BLaER1 (cell line): Measurements from ENCODE around the gene KRT84.

Experiments used
- H3K27ac ChIP-seq: shearing (Covaris generic); formaldehyde crosslinking; 2 replicates; pipeline ENCODE4 v1.8.1; 2022
- H3K27me3 ChIP-seq: shearing (Covaris generic); formaldehyde crosslinking; 2 replicates; pipeline ENCODE4 v1.8.1; 2022
- H3K36me3 ChIP-seq: shearing (Covaris generic); formaldehyde crosslinking; 2 replicates; pipeline ENCODE4 v1.8.1; 2022
- H3K4me1 ChIP-seq: shearing (Covaris generic); formaldehyde crosslinking; 2 replicates; pipeline ENCODE4 v1.8.1; 2022
- H3K4me2 ChIP-seq: shearing (Covaris generic); formaldehyde crosslinking; 2 replicates; pipeline ENCODE4 v1.8.1; 2022
- H3K4me3 ChIP-seq: shearing (Covaris generic); formaldehyde crosslinking; 2 replicates; pipeline ENCODE4 v1.8.1; 2022
- H3K9ac ChIP-seq: shearing (Covaris generic); formaldehyde crosslinking; 2 replicates; pipeline ENCODE4 v1.8.1; 2022
- H3K9me3 ChIP-seq: shearing (Covaris generic); formaldehyde crosslinking; 2 replicates; pipeline ENCODE4 v1.8.1; 2022
- H4K20me1 ChIP-seq: shearing (Covaris generic); formaldehyde crosslinking; 2 replicates; pipeline ENCODE4 v1.8.1; 2022
- Cebpa-rat ChIP-seq: shearing (Covaris generic); IDR thresholded peaks from 2 replicates; pipeline ENCODE4 v1.8.1; 2022

Gene KRT84

DNA sequence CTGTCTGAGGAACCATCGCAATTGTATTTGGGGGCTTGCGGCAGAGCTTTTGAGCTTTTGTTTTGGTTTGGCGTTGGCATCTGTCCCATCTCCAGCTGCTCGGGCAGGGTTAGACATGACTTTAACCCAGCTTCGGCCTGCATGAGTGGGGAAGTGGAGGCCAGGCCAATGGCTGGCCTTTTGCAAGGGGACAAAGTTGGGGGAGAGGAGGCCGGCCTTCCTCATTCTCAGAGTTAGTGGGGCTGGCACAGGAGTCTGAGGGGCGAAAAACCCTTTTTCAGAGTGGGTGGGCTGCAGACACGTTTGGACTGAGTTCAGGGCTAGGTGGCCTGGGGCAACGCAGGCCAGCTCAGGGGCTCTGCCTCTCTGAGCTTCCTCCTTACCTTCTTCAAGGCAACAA is 15.5 kb upstream of the KRT84 start:
- Histone ChIP-seq H3K9me3 (no peaks in the 10 kb centered on the region), H3K4me2 (no peak overlapping the region), H4K20me1 (no peaks in the 10 kb centered on the region), H3K27ac (no peak overlapping the region), H3K36me3 (no peaks in the 10 kb centered on the region), H3K9ac (no peak overlapping the region), H3K4me1 (no peaks in the 10 kb centered on the region), H3K4me3 (no peak overlapping the region), H3K27me3 (no peaks in the 10 kb centered on the region)
- no peak for TF ChIP-seq Cebpa-rat

DNA sequence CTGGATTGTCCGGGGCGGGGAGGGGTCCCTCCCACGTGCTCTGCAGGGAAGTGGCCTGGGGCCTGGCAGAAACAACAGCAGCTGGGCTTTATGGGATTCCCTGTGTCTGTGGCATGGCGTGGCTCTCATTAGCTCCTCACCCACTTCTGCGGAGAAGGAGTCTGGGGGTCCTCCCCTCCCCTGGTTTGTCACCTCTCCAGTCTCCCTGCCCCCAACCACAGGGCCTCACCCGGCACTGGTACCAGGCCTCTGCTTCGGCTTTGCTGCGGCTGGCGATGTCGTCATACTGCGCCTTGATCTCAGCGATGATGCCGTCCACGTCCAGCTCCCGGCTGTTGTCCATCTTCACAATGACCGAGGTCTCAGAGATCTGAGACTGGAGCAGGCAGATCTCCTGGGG is 14.3 kb upstream of the KRT84 start:
- no peaks in the 10 kb centered on the region for H3K27me3 ChIP-seq
- no peak overlapping the region for H3K9ac ChIP-seq
- no peak overlapping the region for H3K27ac ChIP-seq
- no peaks in the 10 kb centered on the region for H3K36me3 ChIP-seq
- H3K4me3 ChIP-seq = no peak overlapping the region
- H4K20me1 ChIP-seq = no peaks in the 10 kb centered on the region
- H3K4me1 ChIP-seq = no peaks in the 10 kb centered on the region
- no peaks in the 10 kb centered on the region for H3K9me3 ChIP-seq
- H3K4me2 ChIP-seq = no peak overlapping the region
- TF ChIP-seq Cebpa-rat = no peak

DNA sequence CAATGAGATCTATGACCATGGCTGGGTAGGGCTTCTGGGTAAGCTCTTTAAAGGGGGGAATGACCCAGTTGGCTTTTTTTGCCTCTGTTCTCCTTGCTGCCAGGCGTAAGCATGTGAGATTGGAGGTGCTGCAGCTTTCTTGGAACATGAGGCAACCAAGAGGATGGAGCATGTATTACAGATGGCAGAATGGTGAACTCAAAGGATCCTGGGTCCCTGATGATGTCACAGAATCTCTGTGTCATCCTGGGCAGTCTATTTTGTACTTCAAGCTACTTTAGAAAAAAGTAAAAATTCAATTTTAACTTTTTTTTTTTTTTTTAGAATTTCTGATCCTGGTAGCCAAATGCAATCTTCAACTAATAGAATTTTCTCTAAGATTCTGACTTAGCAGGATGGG is 12.7 kb upstream of the KRT84 start:
- Histone ChIP-seq H4K20me1 (no peaks in the 10 kb centered on the region), H3K4me1 (0 out of 2 replicates have a peak, but pooled peaks cover 4% of the 10 kb centered on the region), H3K4me2 (no peak overlapping the region), H3K27me3 (no peaks in the 10 kb centered on the region), H3K4me3 (no peak overlapping the region), H3K27ac (no peak overlapping the region), H3K36me3 (no peaks in the 10 kb centered on the region), H3K9ac (no peak overlapping the region), H3K9me3 (no peaks in the 10 kb centered on the region)
- TF ChIP-seq Cebpa-rat = no peak

DNA sequence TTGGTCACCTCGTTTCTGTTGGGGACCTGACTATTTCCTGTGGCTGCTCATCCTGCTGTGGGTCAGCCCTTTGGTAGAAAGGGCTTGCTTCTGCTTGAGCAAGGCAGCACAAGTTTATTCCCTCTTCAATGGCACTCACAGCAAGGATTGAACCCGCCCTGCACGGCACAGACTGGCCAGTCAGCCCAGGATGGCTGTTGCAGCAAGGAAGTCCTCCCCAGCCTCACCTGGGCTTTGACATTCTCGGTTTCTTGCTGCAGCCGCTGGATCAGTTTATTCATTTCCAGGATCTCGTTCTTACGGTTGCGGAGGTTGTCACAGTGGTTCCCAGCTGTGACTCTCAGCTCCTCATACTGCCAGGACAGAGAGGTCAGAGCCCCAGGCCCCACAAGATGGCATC is 11.2 kb upstream of the KRT84 start:
- Histone ChIP-seq H3K9ac (no peak overlapping the region), H4K20me1 (no peaks in the 10 kb centered on the region), H3K4me2 (no peak overlapping the region), H3K4me1 (peaks cover 12% of the 10 kb centered on the region), H3K4me3 (no peak overlapping the region), H3K36me3 (no peaks in the 10 kb centered on the region), H3K27ac (no peak overlapping the region), H3K9me3 (no peaks in the 10 kb centered on the region), H3K27me3 (no peaks in the 10 kb centered on the region)
- no peak for TF ChIP-seq Cebpa-rat

DNA sequence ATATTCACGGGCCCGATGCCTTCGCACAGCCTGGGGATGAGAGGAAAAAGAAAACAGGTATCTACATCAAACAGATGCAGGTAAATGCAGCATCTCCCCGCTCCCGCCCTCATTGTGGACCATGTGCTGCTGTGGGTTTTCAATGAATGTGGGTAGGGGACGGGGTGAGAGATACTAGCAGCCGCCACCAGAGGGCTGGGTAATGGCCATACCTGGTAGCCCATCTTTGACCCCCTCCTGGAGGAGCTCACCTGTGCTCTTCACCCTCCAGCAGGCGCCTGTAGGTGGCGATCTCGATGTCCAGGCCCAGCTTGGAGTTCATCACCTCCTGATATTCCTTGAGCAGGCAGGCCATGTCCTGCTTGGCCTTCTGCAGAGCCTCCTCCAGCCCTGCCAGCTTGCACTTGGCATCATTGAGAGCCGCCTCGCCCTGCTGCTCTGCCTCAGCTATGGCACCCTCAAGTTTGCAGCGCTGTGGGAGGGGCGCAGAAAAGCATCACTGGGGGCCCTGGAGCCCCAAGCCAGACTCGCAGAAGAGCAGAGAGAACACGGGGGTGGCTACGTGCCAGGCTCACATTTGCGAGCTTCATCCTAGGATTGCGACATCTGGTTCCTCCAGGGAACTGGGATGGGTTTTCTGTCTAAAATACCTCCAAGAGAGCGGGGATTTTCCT is 10.4 kb upstream of the KRT84 start:
- H3K9me3 ChIP-seq = no peaks in the 10 kb centered on the region
- H4K20me1 ChIP-seq = no peaks in the 10 kb centered on the region
- no peak overlapping the region for H3K4me2 ChIP-seq
- no peak overlapping the region for H3K4me3 ChIP-seq
- H3K27me3 ChIP-seq = no peaks in the 10 kb centered on the region
- no peak overlapping the region for H3K9ac ChIP-seq
- H3K36me3 ChIP-seq = no peaks in the 10 kb centered on the region
- H3K27ac ChIP-seq = no peak overlapping the region
- peak; percentile 41; the same call in 1 of the 2 replicates for TF ChIP-seq Cebpa-rat
- H3K4me1 ChIP-seq = peaks cover 19% of the 10 kb centered on the region

GRCh38 chr12:52394836-52395405 is 9.5 kb upstream of the KRT84 start:
- Histone ChIP-seq H3K4me1 (peaks cover 21% of the 10 kb centered on the region), H4K20me1 (no peaks in the 10 kb centered on the region), H3K4me2 (no peak overlapping the region), H3K36me3 (no peaks in the 10 kb centered on the region), H3K27ac (no peak overlapping the region), H3K9me3 (no peaks in the 10 kb centered on the region), H3K9ac (no peak overlapping the region), H3K4me3 (no peak overlapping the region), H3K27me3 (no peaks in the 10 kb centered on the region)
- TF ChIP-seq Cebpa-rat = no peak

GRCh38 chr12:52392465-52393007 is 7.1 kb upstream of the KRT84 start:
- no peak overlapping the region for H3K4me3 ChIP-seq
- H3K4me2 ChIP-seq = no peak overlapping the region
- H3K36me3 ChIP-seq = no peaks in the 10 kb centered on the region
- H3K9me3 ChIP-seq = no peaks in the 10 kb centered on the region
- H4K20me1 ChIP-seq = no peaks in the 10 kb centered on the region
- H3K27ac ChIP-seq = no peak overlapping the region
- peaks cover 21% of the 10 kb centered on the region for H3K4me1 ChIP-seq
- H3K9ac ChIP-seq = no peak overlapping the region
- no peaks in the 10 kb centered on the region for H3K27me3 ChIP-seq
- TF ChIP-seq Cebpa-rat = no peak

GRCh38 chr12:52391618-52392002 is 6.2 kb upstream of the KRT84 start:
- H3K9ac ChIP-seq = no peak overlapping the region
- H3K4me1 ChIP-seq = peaks cover 21% of the 10 kb centered on the region
- no peaks in the 10 kb centered on the region for H3K9me3 ChIP-seq
- H4K20me1 ChIP-seq = no peaks in the 10 kb centered on the region
- no peaks in the 10 kb centered on the region for H3K27me3 ChIP-seq
- no peak for TF ChIP-seq Cebpa-rat
- peak overlapping the region; percentile 33 for H3K4me2 ChIP-seq
- no peaks in the 10 kb centered on the region for H3K36me3 ChIP-seq
- H3K27ac ChIP-seq = 0 out of 2 replicates have a peak overlapping the region, but pooled peaks have one; percentile 26
- no peak overlapping the region for H3K4me3 ChIP-seq

DNA sequence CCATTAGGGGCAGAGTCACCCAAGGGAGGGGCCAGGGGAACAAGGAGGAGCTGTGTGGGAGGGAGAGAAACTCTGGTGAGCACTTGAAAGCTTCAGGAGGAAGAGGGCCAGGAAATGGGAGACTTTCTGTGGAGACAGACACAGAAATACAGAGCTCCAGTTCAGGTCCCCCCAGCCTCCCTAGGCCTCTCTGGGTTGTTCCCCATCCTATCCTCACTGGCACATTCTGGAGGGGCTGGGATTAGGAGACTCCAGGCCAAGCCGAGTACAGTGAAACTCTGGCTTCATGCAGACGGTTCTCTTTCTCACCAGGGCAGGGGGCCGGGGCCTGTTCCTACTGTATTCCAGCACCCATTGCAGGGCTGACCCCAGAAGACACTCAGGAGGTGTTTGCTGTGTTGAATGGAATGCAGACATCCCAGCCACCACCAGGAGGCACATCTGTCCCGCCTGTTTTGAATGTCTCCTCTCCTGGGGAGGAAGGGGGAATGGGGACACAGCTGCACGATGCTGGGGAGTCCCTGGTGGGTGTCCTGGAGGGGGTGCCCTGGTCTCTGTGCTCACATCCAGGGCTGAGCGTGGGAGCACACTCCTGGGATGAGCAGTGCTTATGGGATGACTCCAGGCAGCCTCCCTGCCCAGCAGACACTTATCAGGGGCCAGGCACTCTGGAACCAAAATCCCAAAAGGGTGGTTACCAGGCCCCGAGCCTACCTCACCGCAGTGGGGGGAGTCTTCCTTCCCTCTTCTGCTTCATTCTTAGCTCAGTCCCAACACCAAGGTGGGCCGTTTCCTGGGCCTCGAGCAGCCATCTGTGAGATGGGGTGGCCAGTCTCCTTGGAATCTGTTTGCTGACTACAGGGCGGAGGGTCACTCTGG is 5.5 kb upstream of the KRT84 start:
- Histone ChIP-seq H3K9me3 (no peaks in the 10 kb centered on the region), H3K27me3 (no peaks in the 10 kb centered on the region), H3K36me3 (no peaks in the 10 kb centered on the region), H3K27ac (0 out of 2 replicates have a peak overlapping the region, but pooled peaks have one; percentile 26), H3K4me3 (no peak overlapping the region), H3K9ac (no peak overlapping the region), H4K20me1 (no peaks in the 10 kb centered on the region), H3K4me1 (peaks cover 21% of the 10 kb centered on the region), H3K4me2 (peak overlapping the region; percentile 33)
- TF ChIP-seq Cebpa-rat = no peak
